HG03159 (cell line): ENCODE results near the gene EXOSC5.

Experiments
- ATAC-seq: cut with Tn5 transposase; IDR thresholded peaks from one replicate; pipeline ENCODE4 v1.9.1; 2021; ENCODE audit warnings: mild to moderate bottlenecking, moderate library complexity; ENCODE audit not compliant: unreplicated experiment

EXOSC5 gene

GRCh38 chr19:41426952-41427646 lies 29.9 kb upstream of the EXOSC5 start, which contains the start of gene B3GNT8:
Gene B3GNT8 (minus strand): TSS chr19:41427374. CDS start chr19:41426778, 596 bp downstream.
- no peak for ATAC-seq

GRCh38 chr19:41426116-41426841 lies 29.1 kb upstream of the EXOSC5 start:
- no peak for ATAC-seq

- ATAC-seq = no peak
Measured at GRCh38 chr19:41425174-41426115, 28.3 kb upstream of the EXOSC5 start.

GRCh38 chr19:41424335-41425173 lies 27.4 kb upstream of the EXOSC5 start:
- ATAC-seq = no peak

- no peak for ATAC-seq
Measured at GRCh38 chr19:41422955-41423354, 25.8 kb upstream of the EXOSC5 start.

GRCh38 chr19:41422456-41422855 lies 25.3 kb upstream of the EXOSC5 start:
- ATAC-seq = no peak

GRCh38 chr19:41421973-41422372 lies 24.8 kb upstream of the EXOSC5 start:
- ATAC-seq = no peak

- no peak for ATAC-seq
Measured at GRCh38 chr19:41421314-41421713, 24.2 kb upstream of the EXOSC5 start.

GRCh38 chr19:41420101-41420880 lies 23.1 kb upstream of the EXOSC5 start:
- no peak for ATAC-seq

- ATAC-seq = no peak
Measured at GRCh38 chr19:41416194-41416674, 19.1 kb upstream of the EXOSC5 start.

GRCh38 chr19:41415154-41415571 lies 18.0 kb upstream of the EXOSC5 start:
- ATAC-seq = no peak

- no peak for ATAC-seq
Measured at GRCh38 chr19:41414461-41414860, 17.3 kb upstream of the EXOSC5 start.

GRCh38 chr19:41413947-41414346 lies 16.8 kb upstream of the EXOSC5 start:
- no peak for ATAC-seq

GRCh38 chr19:41412953-41413352 lies 15.8 kb upstream of the EXOSC5 start:
- ATAC-seq = no peak

- no peak for ATAC-seq
Measured at GRCh38 chr19:41411968-41412265, 14.8 kb upstream of the EXOSC5 start.

- ATAC-seq = no peak
Measured at GRCh38 chr19:41411100-41411967, 14.2 kb upstream of the EXOSC5 start.

- ATAC-seq = no peak
Measured at GRCh38 chr19:41410336-41411054, 13.3 kb upstream of the EXOSC5 start.

GRCh38 chr19:41409288-41409687 lies 12.1 kb upstream of the EXOSC5 start:
- ATAC-seq = no peak
